GM15510 (cell line): ENCODE data around the gene CD82.

ENCODE experiments used
- POLR2A ChIP-seq: IDR thresholded peaks from 3 replicates; pipeline ENCODE4 v1.6.1; 2011; ENCODE audit warnings: borderline replicate concordance; ENCODE audit not compliant: insufficient read length; ENCODE audit errors: extremely low read depth

Gene CD82, protein sequence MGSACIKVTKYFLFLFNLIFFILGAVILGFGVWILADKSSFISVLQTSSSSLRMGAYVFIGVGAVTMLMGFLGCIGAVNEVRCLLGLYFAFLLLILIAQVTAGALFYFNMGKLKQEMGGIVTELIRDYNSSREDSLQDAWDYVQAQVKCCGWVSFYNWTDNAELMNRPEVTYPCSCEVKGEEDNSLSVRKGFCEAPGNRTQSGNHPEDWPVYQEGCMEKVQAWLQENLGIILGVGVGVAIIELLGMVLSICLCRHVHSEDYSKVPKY

DNA sequence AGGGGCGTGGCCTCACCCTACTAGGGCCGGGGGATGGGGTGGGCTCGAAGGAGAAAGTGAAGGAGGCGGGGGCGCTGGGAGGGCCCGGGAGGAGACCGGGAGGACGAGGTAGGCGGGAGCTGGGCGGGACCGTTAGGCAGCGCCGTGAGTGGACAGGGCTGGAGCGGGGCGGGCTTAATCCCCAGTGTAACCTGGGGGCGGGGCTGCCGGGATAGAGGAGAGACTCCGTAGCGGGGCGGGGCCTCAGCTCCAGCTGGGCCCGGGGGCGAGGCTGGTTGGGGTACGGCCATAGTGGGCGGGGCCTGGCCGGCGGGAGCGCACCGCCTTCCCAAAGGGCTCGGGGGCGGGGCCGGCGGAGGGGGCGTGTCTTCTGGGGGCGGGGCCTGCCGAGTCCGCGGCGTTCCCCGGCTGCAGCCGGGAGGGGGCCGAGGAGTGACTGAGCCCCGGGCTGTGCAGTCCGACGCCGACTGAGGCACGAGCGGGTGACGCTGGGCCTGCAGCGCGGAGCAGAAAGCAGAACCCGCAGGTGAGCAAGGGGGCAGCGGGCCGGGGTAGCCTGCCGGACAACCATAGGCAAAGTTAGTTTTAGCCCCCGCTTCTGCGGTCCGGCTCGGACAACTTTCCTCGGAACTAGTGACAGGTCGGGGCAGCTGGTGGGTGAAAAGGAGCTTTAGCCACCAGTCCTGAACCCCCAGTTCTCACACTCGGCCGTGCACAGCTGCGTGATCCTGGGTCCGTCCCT lies at the start of gene CD82:
Gene CD82 (plus strand): TSS at position 453 of the 742 bp plus-strand sequence. CDS start 29,000 bp downstream, outside the sequence.
- TF ChIP-seq POLR2A = peak; percentile 91

DNA sequence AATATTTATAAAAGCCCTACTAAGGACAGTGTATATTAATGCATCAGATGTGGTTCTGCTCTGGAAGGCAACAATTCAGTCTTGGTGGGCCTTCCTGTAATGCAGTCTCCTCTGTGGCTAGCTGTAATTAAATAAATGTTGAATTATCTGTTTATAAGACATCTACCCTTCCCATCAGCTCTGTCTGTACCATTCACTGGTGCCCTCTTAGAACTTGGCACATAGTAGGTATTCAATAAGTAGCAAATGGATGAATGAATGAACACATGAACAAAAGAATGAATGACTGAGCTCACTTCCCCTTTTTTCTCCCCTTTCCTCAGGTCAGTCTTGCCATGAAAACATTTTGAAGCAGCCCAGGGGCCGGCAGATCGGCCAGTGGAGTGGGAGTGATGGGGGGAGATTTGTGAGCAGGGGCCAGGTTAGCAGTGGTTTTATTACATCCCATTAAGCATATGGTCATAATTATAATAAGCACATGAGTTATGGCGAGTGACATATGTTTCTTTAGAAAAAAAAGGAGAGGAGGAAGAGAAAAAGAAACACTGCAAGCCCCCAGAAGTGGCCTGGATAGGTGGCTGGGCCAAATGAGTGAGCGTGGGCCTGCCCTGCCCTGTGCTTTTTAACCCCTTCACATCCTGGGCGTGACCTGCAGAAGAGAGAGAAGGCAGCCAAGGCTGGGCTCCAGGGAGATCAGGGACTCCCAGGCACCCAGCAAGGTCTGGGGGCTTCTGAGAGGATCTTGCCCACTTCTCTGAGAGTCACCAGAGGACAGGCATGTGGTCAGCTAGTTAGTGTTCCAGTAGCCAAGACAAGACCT lies 48.6 kb upstream of the CD82 start:
- TF ChIP-seq POLR2A = no peak

DNA sequence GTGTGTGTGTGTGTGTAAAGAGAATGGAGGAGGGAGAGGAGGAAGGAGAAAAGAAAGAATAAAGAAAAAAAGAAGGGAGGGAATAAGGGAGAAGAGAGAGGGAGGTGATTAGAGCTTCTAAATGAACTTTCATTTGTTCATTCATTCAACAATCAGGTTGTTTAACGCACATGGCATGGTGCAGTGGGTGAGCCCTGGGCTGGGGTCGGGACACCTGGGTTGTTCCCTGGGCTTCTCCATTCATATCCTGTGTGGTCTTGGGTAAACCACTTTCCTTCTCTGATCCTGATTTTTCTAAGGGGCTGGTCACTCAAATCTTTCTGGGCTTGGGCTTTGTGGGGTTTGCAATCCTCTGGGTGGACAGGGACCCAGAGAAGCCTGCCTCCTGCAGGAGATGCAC lies 47.9 kb upstream of the CD82 start:
- TF ChIP-seq POLR2A = no peak

DNA sequence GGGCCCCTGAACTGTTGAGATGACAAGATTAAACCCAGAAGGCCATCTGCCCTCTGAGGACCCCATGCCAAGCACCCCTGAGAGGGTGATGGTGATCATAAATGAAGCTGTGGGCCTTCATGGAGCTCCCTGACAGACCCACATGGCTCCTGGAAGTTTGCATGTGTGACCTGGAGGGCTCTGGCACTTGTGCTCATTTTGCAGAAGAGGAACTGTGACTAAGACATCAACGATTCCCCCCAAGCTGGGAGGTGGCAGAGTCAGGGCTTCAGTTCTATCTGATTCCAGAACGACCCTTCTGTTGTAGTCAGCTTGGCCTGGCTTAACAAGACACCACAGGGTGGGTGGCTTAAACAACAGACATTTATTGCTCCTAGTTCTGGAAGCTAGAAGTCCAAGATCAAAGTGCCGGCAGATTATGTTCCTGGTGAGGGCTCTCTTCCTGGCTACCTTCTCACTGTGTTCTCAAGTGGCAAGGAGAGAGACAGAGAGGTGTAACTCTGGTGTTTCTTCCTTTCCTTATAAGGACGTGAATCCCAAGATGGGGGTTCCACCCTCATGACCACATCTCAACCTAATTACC lies 46.4 kb upstream of the CD82 start:
- TF ChIP-seq POLR2A = no peak

DNA sequence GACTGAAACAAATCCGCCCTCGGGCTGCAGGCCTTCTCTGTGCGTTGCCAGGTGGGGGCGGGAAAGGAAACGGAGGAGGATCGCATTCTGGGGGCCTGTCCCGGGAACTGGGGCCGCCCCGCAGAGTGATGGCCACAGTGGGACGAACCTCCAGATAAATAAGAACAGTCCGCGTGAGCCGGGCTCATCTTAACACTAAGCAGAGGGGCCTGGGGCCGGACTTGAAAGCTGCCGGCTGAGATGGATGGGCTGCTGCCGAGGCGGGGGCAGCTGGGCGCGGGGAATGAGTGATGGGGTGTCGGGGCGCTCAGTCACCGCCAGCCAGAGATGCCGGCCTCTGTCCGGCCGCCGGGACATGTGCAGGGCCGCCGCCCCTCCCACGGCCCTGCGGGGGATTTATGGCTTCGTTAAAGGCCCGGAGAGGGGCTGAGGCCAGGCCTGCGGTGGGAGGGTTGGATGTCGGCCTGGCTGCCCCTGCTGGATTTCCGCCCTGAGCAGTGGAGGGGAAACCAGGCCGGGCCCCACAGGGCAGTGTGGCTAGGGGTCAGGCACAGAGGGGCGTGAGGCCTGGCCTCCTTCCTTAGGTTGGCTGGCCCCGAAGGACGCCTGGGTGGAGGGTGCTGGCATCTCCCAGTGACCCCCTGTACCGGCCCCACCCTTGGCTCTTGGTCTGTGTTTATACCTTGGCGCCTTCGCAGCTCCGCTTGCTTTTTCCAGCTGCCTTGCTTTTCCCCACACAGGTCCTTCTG lies 45.3 kb upstream of the CD82 start:
- TF ChIP-seq POLR2A = no peak

DNA sequence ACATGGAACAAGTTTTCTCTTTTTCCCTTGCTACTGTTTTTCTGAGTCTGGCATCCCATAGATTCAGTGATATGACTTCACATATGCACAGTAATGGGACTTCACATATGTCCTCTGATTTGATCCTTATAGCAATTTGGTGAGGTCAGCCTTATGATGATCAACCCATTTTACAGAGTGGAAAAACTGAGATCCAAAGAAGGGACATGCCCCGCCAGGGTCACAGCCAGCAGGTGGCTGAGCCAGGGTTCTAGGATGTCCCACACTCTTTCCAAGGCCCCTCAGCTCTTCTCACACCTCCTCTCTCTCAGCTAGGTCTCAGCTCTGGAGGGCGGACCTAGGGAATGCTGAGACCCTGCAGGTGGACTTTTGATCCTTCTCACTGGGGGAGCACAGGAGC lies 44.3 kb upstream of the CD82 start:
- TF ChIP-seq POLR2A = no peak

DNA sequence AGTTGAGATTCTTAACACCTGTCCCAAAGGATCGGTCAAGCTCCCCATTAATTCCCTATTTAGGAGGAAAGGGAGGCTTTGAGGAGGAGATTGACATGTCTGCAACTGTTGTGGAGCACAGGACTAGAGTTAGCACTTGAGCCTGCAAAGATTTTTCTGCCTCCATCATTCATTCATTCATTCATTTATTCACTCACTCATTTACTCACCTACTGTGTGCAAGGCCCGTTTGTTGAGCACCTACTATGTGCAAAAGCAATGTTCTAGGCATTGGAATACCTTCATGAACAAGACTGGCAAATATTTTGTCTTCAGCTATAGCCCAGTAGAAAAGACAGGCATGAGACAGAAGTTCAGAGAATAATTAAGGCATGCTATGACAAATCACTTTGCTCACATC lies 43.2 kb upstream of the CD82 start:
- no peak for TF ChIP-seq POLR2A

DNA sequence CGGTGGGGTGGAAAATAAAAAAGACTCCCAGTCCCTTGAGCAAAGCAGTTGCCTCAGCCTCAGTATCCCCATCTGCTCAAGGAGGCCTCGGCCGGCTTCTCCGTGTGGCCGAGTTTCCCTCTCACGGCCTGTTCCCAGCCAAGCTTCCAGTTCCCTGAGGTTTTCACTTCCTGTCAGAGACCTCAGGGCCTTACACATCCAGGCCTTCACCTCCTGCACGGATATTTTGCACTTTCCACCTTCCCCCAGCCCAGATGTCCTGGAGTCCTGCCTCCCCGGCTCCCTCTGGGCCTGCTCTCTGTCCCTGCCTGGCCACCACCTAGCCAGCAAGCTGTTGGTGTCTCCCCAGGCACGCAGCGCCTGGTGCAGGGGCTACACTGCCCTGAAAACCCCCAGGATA lies 41.1 kb upstream of the CD82 start:
- TF ChIP-seq POLR2A = no peak

DNA sequence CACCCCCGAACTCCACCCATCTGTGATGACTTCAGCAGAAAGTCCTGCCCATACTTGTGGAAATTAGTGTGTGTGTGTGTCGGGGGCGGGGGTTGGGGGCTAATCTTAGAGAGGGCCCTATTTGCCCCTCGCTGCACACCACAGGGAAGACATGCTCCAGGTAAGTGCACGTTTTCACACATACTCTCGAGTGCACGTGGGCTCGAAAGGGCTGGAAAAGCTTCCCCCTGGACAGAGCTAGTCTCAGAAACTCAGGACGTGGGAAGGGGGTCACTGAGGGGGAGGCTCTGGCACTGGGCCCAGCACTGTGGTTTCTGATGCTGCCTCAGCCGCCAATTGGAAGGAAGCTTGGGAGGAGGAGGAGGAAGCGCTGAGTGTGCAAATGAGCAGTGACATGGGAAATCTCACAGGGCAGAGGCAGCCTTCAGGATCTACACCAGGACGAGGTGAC lies 40.7 kb upstream of the CD82 start:
- no peak for TF ChIP-seq POLR2A

DNA sequence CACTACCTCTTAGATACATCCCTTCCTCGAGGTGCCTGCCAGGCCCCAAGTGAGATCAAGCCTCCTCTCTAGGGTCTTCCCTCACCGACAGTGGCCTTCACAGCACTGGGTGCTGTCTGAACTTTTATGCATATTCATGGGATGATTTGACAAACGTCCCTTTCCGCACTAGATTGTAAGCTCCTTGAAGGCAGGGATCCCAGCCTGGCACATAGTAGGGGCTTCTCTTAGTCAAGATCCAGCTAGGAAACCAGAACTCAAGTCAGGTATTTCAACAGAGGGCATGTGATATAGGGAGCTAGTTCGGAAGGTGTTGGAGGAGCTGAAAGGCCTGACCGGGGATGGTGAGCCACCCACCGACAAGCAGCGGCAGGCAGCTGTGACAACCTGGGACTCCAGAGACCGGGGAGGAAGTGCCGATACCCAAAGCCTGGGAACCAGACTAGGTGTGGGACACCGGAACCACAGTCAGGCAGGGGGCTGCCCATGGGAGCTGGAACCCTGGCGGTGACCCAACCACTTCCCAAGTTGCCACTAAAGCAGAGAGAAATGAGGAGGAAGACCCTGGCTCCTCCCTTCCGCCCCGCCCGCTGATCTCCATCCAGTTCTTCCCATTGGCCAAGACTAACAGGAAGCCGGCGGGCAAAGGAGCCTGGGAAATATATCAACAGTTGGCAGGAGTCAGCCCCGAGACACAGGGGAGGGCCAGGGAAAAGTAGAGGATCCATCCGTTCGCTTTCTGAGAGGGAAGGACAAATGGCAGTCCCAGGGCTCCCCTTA lies 39.8 kb upstream of the CD82 start:
- TF ChIP-seq POLR2A = no peak

DNA sequence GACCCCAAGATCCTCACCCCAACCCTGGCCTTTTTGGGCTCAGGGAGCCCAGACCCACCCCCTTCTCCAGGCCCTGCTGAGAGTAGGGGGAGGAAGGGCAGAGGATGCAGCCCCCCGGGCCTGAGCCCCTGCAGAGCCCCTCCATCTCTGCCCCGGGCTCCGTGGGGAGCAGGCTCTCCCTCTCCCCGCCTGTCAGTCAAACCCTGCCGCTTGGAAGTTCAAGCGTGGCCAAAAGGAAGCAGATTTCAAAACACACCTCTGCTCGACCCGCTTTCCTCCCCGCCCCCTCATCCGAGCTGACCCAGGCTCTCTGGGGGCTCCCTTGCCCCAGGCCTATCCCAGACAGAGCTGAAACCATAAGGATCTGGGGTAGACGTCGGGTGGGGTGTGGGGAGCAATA lies 39.0 kb upstream of the CD82 start:
- no peak for TF ChIP-seq POLR2A

DNA sequence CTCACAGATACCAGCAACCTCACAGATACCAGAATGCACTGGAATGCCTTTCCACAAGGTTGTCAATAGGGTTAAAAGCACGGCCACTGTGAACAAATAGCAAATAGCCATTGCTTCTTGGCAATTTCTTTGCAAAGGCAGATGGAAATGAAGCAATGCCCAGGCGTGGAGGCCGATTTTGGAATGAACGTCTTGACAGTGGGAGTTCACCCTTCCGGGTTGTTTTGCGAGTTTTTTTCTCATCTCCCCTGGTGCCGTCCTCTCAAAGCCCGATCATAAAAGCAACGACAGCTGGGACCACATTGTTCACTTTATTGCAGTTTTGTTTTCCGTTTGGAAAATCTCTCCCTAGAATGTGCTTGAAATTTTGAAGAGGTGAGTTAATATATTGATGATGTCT lies 38.0 kb upstream of the CD82 start:
- no peak for TF ChIP-seq POLR2A

DNA sequence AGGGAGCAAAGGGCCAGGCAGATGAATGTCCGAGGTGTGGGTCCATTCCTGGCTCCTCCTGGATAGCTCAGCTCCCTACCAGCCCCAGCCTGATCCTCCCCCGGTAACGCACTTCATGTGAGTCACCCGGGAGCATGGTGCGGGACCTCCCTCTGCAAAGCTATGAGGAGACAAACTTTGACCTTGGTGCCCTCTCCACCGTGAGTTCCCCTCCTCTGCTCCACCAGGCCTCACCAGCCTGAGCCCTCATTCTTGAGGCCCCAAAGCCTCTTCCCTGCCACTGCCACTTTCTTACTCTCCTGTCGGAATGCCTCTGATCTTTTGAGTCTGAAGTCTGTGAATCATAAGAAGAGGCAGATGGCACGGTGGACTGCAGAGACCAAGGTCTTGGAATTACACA lies 37.4 kb upstream of the CD82 start:
- TF ChIP-seq POLR2A = no peak
